ENCODE data around the gene ZNF175. TPM values are rescaled to one million over a fixed set of nuclear protein-coding genes. Genes with fewer than 3 reads are reported as not detected.

Gene ZNF175
- 3.0 TPM for polyA plus RNA-seq (2012; ENCODE audit: insufficient read length, low read depth)

DNA sequence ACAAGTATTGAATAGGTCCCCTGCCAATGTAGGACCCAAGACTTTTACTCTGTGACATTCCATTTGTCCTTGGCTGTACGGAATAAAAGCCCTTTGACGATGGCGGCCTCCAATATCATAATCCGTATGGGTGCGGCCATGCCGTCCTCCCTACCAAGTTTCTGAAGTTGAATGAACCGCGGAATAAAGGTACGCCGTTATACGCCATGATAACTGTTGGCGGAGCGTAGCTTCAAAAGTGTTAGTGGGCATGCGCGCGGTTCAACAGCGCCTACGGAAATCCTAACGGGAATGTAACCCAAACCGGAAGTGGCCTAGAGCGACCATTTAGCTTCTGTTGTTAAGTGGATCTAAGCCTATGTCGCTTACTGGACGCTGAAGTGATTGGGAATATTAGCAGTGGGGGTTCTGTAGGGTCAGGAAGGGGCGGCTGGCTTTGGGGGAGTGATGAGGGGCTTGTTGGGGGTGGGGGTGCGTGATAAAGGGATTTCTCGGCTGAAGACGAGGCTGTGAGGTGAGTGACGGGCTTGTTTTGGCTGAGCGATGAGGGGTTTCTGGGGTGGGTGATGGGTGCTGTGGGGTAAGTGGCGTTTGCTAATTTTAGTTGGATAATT is at the start of gene ZNF175:
Gene ZNF175, plus strand, starts transcription at position 322 of the 614 bp plus-strand sequence. CDS start 2,047 bp downstream, outside the sequence.
- TF ChIP-seq FOXP2 (optimal IDR thresholded peaks at IDR 0.05; ENCODE audit: borderline replicate concordance, extremely low read depth, extremely low read length, insufficient read depth) (no peak), SIN3A (IDR thresholded peaks at IDR 0.05; ENCODE audit: borderline replicate concordance, insufficient read depth, low read length) (peak; percentile 69; the same call in 1 of the 2 replicates), POLR2AphosphoS5 (IDR thresholded peaks at IDR 0.05; ENCODE audit: low read depth, low read length) (peak; percentile 76; the same call in 1 of the 2 replicates), TAF1 (IDR thresholded peaks at IDR 0.05; ENCODE audit: borderline replicate concordance, insufficient read depth, low read length) (0 out of 2 replicates have a peak, but pooled peaks have one; percentile 73)
- TF ChIP-seq, protein P1, sequence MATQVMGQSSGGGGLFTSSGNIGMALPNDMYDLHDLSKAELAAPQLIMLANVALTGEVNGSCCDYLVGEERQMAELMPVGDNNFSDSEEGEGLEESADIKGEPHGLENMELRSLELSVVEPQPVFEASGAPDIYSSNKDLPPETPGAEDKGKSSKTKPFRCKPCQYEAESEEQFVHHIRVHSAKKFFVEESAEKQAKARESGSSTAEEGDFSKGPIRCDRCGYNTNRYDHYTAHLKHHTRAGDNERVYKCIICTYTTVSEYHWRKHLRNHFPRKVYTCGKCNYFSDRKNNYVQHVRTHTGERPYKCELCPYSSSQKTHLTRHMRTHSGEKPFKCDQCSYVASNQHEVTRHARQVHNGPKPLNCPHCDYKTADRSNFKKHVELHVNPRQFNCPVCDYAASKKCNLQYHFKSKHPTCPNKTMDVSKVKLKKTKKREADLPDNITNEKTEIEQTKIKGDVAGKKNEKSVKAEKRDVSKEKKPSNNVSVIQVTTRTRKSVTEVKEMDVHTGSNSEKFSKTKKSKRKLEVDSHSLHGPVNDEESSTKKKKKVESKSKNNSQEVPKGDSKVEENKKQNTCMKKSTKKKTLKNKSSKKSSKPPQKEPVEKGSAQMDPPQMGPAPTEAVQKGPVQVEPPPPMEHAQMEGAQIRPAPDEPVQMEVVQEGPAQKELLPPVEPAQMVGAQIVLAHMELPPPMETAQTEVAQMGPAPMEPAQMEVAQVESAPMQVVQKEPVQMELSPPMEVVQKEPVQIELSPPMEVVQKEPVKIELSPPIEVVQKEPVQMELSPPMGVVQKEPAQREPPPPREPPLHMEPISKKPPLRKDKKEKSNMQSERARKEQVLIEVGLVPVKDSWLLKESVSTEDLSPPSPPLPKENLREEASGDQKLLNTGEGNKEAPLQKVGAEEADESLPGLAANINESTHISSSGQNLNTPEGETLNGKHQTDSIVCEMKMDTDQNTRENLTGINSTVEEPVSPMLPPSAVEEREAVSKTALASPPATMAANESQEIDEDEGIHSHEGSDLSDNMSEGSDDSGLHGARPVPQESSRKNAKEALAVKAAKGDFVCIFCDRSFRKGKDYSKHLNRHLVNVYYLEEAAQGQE (IDR thresholded peaks at IDR 0.05; ENCODE audit: insufficient read depth in 1 of 2, low read depth in 2 of 2, low read length in 2 of 2), result 0 out of 4 replicates have a peak, but pooled peaks of 1 of the 2 experiments have one; percentile 46

DNA sequence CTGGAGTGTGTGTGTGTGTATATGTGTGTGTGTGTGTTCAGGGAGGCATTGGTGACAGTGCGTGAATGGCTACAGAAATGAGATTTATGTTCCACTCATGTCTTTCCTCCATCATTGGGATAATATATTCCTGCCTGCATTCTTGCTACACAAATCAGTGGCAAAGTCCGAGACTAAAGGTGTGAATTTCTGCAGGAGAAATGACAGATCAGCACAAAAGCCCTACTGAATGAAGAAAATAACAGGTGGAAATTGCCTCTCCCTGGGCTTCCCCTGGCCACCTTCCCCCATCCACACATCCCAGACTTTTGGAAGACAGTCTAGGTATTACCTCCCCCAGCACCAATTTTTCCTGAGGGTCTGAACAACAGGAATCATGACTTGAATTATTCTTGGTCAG is 49.7 kb upstream of the ZNF175 start:
- TF ChIP-seq TAF1 (IDR thresholded peaks at IDR 0.05; ENCODE audit: borderline replicate concordance, insufficient read depth, low read length) (no peak), FOXP2 (optimal IDR thresholded peaks at IDR 0.05; ENCODE audit: borderline replicate concordance, extremely low read depth, extremely low read length, insufficient read depth) (no peak), SIN3A (IDR thresholded peaks at IDR 0.05; ENCODE audit: borderline replicate concordance, insufficient read depth, low read length) (no peak), POLR2AphosphoS5 (IDR thresholded peaks at IDR 0.05; ENCODE audit: low read depth, low read length) (no peak)
- TF ChIP-seq, protein P1 (IDR thresholded peaks at IDR 0.05; ENCODE audit: insufficient read depth in 1 of 2, low read depth in 2 of 2, low read length in 2 of 2), result no peak

DNA sequence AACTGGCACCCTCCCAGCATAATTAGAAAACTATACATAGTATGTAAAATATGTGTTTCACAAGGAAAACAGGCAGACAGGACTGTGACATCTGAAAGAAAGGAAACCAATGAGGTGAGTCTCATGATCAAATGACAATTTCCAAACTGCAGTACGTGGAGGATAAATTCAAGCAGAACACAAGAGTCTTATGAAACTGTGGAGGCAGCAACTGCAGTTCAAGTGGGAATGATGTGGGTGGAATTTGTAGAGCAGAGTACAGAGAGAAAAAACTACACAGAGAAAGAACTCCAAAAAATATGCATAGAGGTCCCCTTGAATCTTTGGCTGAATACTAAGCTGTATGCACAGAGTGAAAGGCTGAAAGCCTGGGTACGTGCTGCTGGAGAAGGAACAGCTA is 49.3 kb upstream of the ZNF175 start:
- TF ChIP-seq, protein P1 (IDR thresholded peaks at IDR 0.05; ENCODE audit: insufficient read depth in 1 of 2, low read depth in 2 of 2, low read length in 2 of 2), result no peak

DNA sequence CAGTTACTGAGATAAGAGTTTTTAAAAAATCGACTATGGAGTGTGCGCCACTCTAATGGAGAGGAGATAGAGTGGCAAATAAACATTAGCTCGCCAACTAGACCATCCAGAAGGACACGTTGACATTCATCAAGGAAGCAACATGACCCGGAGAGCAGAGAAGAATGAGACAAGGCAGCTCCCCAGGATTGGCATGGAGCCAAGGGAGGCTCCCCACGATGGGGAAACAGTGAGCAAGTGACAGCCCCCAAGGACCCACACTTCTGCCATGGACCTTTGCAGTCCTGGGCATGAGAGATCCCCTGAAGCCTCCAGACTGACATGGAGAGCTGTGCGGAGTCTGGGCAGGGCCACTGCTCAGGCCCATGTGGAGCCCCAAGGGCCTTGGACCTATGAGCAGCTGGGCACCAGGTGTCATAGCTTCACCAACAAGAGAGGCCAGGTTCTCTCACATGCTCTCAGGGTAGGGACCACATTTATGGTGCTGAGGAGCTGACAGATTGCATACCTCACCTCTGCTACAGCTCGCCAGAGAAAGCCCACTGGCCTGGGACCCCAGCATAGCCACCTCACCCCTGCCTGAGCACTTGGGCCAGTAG is 46.3 kb upstream of the ZNF175 start:
- TF ChIP-seq FOXP2 (optimal IDR thresholded peaks at IDR 0.05; ENCODE audit: borderline replicate concordance, extremely low read depth, extremely low read length, insufficient read depth) (no peak), POLR2AphosphoS5 (IDR thresholded peaks at IDR 0.05; ENCODE audit: low read depth, low read length) (no peak), SIN3A (IDR thresholded peaks at IDR 0.05; ENCODE audit: borderline replicate concordance, insufficient read depth, low read length) (no peak), TAF1 (IDR thresholded peaks at IDR 0.05; ENCODE audit: borderline replicate concordance, insufficient read depth, low read length) (no peak)
- TF ChIP-seq, protein P1 (IDR thresholded peaks at IDR 0.05; ENCODE audit: insufficient read depth in 1 of 2, low read depth in 2 of 2, low read length in 2 of 2), result no peak

Measured in PFSK-1 (cell line).